Fibroblast of skin of right biceps (primary cell): ENCODE results near the gene C1orf105.
A peak's percentile ranks its signal among the peaks of the same experiment; 100 is the strongest.
"Not testable (repeated sequence)": the region's sequence is repeated elsewhere in the genome, so short reads cannot be mapped to it uniquely, and the experiment has no call there.

Source experiments
- DNase-seq: peaks from one replicate; pipeline ENCODE4 v3.0.0-alpha.2; 2013

The C1orf105 gene

GRCh38 chr1:172494166-172494565, 73.7 kb downstream of the C1orf105 start:
- DNase-seq = no peak

GRCh38 chr1:172496127-172496526, 75.6 kb downstream of the C1orf105 start:
- DNase-seq = not testable (repeated sequence)

- DNase-seq = no peak
Measured at GRCh38 chr1:172496678-172497077, 76.2 kb downstream of the C1orf105 start.

- DNase-seq = peak; percentile 23
Measured at GRCh38 chr1:172497230-172497629, 76.7 kb downstream of the C1orf105 start.

GRCh38 chr1:172498857-172499256, 78.4 kb downstream of the C1orf105 start:
- DNase-seq = no peak

- no peak for DNase-seq
Measured at GRCh38 chr1:172499636-172500141, 79.2 kb downstream of the C1orf105 start.

- DNase-seq = no peak
Measured at GRCh38 chr1:172500207-172500606, 79.7 kb downstream of the C1orf105 start.

GRCh38 chr1:172507741-172508140, 87.3 kb downstream of the C1orf105 start:
- DNase-seq = no peak

GRCh38 chr1:172510479-172510878, 90.0 kb downstream of the C1orf105 start:
- DNase-seq = no peak

- DNase-seq = no peak
Measured at GRCh38 chr1:172512591-172512990, 92.1 kb downstream of the C1orf105 start.

- DNase-seq = no peak
Measured at GRCh38 chr1:172513479-172513878, 93.0 kb downstream of the C1orf105 start.

GRCh38 chr1:172514108-172514507, 93.6 kb downstream of the C1orf105 start:
- DNase-seq = no peak

- no peak for DNase-seq
Measured at GRCh38 chr1:172515436-172515835, 95.0 kb downstream of the C1orf105 start.

GRCh38 chr1:172515927-172516326, 95.4 kb downstream of the C1orf105 start:
- no peak for DNase-seq

GRCh38 chr1:172517081-172517480, 96.6 kb downstream of the C1orf105 start:
- DNase-seq = no peak

GRCh38 chr1:172517545-172517944, 97.1 kb downstream of the C1orf105 start:
- no peak for DNase-seq
